PFSK-1 (cell line): ENCODE data around the gene MAP7.

Experiments used
- FOXP2 ChIP-seq: optimal IDR thresholded peaks from 2 replicates; pipeline ENCODE3; 2011; ENCODE audit warnings: borderline replicate concordance, control low read depth, inconsistent platforms; ENCODE audit not compliant: insufficient read depth; ENCODE audit errors: extremely low read length, extremely low read depth
- POLR2AphosphoS5 ChIP-seq: IDR thresholded peaks from 2 replicates; pipeline ENCODE4 v1.6.1; 2012; ENCODE audit warnings: low read depth, mild to moderate bottlenecking, control low read depth, low read length, moderate library complexity
- SIN3A ChIP-seq: IDR thresholded peaks from 2 replicates; pipeline ENCODE4 v1.6.1; 2012; ENCODE audit warnings: mild to moderate bottlenecking, low read length, moderate library complexity, borderline replicate concordance; ENCODE audit not compliant: insufficient read depth
- TAF1 ChIP-seq: IDR thresholded peaks from 2 replicates; pipeline ENCODE4 v1.6.1; 2012; ENCODE audit warnings: low read length, control low read depth, borderline replicate concordance; ENCODE audit not compliant: insufficient read depth
- TF ChIP-seq, protein P1 (sequence below), 2 experiments: IDR thresholded peaks; 2 replicates each; pipeline versions ENCODE4 v1.6.1 to v1.8.0; 2011 to 2012; ENCODE audit warnings: low read depth in 2 of 2, low read length in 2 of 2, control low read depth in 1 of 2, inconsistent platforms in 1 of 2, mild to moderate bottlenecking in 1 of 2, moderate library complexity in 1 of 2; ENCODE audit not compliant: insufficient read depth in 1 of 2

MAP7 gene

DNA sequence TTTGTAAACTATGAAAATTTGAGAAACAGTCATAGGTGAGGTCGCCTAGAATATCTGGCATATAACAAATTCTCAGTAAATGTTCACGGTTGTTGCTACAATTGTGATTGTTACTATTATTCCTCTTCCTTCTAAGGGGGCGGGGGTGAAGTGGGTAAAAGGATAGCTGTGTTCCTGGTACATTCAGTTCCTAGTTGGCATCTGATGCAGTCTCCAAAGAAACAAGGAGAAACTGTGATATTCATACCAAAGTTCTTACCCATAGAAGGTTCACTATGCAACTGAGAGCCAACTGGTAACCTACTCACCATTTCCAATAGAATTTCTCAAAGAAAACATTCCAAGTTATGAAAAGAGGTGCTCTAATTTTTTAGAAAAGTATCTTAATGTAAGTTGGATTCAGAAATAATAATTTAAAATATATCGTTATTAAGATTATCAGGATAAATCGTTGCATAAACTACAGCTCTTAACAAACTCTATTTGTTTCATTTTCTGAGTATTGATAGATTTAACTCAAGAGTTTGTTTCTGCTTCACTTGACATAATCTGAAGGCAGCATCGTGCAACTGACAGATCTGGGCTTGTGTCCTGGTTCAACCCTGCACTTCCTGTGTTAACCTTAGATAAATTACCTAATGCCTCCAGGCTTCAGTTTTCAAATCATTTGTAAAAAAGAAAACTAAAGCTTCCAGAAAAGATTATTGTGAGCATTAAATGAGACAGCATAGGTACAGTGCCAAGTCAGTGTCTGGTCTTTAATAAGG lies 13.3 kb upstream of the MAP7 start:
- TF ChIP-seq POLR2AphosphoS5: no peak
- TF ChIP-seq TAF1: no peak
- TF ChIP-seq, protein P1, sequence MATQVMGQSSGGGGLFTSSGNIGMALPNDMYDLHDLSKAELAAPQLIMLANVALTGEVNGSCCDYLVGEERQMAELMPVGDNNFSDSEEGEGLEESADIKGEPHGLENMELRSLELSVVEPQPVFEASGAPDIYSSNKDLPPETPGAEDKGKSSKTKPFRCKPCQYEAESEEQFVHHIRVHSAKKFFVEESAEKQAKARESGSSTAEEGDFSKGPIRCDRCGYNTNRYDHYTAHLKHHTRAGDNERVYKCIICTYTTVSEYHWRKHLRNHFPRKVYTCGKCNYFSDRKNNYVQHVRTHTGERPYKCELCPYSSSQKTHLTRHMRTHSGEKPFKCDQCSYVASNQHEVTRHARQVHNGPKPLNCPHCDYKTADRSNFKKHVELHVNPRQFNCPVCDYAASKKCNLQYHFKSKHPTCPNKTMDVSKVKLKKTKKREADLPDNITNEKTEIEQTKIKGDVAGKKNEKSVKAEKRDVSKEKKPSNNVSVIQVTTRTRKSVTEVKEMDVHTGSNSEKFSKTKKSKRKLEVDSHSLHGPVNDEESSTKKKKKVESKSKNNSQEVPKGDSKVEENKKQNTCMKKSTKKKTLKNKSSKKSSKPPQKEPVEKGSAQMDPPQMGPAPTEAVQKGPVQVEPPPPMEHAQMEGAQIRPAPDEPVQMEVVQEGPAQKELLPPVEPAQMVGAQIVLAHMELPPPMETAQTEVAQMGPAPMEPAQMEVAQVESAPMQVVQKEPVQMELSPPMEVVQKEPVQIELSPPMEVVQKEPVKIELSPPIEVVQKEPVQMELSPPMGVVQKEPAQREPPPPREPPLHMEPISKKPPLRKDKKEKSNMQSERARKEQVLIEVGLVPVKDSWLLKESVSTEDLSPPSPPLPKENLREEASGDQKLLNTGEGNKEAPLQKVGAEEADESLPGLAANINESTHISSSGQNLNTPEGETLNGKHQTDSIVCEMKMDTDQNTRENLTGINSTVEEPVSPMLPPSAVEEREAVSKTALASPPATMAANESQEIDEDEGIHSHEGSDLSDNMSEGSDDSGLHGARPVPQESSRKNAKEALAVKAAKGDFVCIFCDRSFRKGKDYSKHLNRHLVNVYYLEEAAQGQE (IDR thresholded peaks at IDR 0.05; ENCODE audit: insufficient read depth in 1 of 2, low read depth in 2 of 2, low read length in 2 of 2): no peak
- TF ChIP-seq FOXP2: no peak
- no peak for TF ChIP-seq SIN3A

DNA sequence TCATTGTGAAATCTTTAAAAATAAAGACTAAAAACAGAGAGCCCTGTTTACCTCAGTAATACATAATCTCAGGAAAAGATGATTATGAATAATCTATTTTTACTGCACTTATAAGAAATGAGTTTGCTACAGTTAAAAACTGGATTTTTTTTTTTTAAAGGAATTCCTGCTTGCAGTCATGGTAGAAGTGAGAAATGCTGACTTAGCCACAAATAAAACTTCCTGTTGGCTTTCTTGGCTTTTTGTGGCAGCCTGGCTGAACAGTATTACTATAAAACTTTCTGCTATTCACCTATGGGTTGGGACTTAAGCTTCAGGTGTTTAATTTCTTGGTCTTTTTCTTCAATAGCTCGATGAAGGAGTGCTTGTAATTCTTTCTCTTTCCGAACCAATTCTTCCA lies 12.0 kb upstream of the MAP7 start:
- no peak for TF ChIP-seq SIN3A
- no peak for TF ChIP-seq POLR2AphosphoS5
- no peak for TF ChIP-seq FOXP2
- TF ChIP-seq, protein P1 (IDR thresholded peaks at IDR 0.05; ENCODE audit: insufficient read depth in 1 of 2, low read depth in 2 of 2, low read length in 2 of 2): no peak
- no peak for TF ChIP-seq TAF1

DNA sequence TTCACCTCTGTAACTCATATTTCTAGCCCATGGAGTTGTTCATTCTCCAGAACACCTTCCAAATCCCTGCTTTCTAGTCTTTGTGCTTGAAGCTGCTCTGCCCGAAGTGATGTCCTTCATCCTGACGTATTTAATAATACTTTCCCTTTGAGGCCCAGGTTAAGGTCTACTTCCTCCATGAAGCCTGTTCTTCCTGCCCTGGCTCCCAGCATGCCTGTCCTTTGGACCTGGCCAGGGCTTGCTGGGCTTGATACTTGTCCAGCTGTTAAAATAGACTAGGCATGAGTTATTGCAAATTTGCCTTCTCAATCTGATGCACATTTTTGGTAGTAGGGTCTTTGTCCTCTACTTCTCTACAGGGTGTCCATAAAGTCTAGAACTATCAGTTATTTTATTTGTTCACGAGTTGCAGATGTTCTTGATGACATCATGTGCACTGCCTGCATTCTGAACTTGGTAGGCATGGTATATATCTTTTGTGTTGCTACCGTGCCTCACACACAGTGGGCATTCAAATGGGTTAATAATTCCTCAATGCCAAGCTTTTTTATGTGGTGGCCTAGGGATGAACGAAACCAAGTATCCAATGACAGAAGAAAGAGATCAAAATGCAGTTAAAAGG lies 3.1 kb upstream of the MAP7 start:
- no peak for TF ChIP-seq POLR2AphosphoS5
- TF ChIP-seq, protein P1 (IDR thresholded peaks at IDR 0.05; ENCODE audit: insufficient read depth in 1 of 2, low read depth in 2 of 2, low read length in 2 of 2): no peak
- TF ChIP-seq SIN3A: no peak
- TF ChIP-seq TAF1: no peak
- no peak for TF ChIP-seq FOXP2

DNA sequence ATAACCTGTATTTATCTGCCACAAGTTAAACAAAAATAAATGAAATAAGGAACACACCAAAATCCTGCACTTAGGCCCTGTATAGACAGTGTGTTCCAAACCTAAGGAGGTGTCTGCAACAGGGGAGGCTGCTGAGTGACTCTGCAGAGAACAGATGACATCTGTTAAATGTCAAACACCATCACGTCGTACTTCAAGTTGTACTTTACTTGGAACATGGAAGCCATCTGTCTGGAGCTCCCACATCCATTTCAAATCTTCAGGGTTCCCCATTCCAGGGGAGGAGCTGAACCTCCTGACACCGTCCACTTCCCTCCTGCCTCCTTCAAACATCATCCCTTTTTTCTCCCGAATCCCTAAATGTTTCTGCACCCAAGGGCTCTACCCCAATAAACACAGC lies 1.8 kb upstream of the MAP7 start:
- TF ChIP-seq, protein P1 (IDR thresholded peaks at IDR 0.05; ENCODE audit: insufficient read depth in 1 of 2, low read depth in 2 of 2, low read length in 2 of 2): no peak
- TF ChIP-seq TAF1 (no peak), FOXP2 (no peak), POLR2AphosphoS5 (no peak), SIN3A (no peak)

DNA sequence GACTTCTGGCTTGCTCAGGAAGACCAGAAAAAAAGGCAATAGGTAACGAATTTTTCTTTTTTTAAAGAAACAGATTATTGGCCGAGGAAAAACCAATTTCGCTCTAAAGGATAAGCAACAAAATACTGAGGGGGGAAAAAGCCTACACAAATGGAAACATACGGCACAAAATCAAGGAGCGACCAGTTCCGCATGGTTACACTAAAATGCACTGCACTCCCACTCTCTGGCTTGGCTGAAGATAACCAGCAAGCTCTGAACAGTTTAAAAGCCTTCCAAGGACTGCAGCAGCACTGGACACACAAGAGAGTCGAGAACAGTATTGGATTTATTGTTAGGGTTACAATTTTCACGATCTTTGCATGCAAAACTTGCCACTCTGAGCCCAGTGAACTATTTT lies 881 bp upstream of the MAP7 start:
- TF ChIP-seq, protein P1 (IDR thresholded peaks at IDR 0.05; ENCODE audit: insufficient read depth in 1 of 2, low read depth in 2 of 2, low read length in 2 of 2): no peak
- TF ChIP-seq TAF1 (no peak), POLR2AphosphoS5 (no peak), SIN3A (no peak), FOXP2 (no peak)
